KG1 (cell line): ENCODE measurements around the gene SETD2.

Source experiments
- DNase-seq: peaks from one replicate; lab custom pipeline; 2025; lab: John Stamatoyannopoulos, UW

Gene SETD2

DNA sequence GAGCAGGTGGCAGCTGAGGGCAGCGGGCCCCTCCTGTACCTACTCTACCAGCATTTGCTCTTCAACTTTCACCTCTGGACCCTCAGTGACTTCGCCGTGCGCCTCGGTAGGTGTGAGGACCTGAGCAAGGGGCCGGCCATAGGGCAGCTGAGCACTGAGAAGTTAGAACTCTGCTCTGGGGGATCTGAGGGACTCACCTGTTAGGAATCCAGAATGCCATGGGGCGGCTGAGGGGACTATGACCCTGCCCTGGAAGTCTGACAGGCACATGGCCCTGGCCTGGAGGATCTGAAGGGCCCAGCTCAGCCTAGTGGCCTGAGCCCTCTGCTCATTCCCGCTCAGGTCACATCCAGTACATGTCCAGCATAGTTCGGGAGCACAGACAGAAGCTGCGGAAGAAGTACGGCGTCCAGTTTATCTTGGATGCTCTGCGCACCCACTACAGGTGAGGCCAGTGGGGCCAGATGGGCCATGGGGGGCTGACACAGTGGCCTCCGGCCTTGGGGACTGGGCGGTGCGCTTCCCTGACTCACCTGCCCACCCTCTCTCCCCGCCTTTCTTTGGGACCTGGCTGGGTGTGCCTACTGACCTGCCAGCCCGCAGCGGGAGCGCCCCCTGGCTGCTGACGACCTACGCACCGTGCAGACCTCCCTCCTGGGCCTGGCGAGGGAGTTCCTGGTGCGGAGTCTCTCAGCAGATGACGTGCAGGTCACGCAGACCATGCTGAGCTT is 165.6 kb downstream of the SETD2 start:
- no peak for DNase-seq

GRCh38 chr3:46997453-46998091 is 166.3 kb downstream of the SETD2 start:
- no peak for DNase-seq

DNA sequence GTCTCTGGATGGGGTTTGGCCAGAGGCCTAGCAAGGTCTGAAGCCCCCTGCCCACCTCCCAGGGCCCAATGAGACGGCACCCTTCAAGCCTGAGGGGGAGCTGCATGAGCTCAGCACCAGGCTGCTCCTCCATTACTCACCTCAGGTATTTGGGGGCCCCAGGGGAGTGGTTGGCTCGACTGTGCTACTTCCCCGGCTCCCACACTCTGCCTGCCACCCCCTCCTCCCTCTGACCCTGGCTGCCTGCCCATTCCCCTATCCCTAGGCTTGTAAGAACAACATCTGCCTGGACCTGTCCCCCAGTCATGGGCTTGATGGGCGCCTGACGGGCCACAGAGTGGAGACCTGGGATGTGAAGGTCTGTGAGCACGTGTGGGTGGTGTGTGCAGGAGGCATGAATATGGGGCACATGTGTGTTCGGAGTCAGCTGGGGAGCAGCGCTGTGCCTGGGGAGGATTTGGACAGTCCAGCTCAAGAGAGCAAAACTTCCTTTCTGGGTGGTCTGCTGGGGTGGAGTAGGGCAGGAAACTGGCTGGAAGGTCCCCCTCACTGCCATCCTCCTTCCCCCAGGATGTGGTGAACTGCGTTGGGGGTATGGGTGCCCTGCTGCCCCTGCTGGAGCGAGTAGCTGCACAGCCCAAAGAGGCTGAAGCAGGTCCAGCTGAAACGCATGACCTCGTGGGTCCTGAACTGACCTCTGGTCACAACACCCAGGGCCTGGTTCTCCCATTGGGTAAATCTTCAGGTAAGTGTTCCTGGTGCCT is 167.0 kb downstream of the SETD2 start:
- no peak for DNase-seq

- no peak for DNase-seq
Measured at GRCh38 chr3:46995901-46996562, 167.9 kb downstream of the SETD2 start.

DNA sequence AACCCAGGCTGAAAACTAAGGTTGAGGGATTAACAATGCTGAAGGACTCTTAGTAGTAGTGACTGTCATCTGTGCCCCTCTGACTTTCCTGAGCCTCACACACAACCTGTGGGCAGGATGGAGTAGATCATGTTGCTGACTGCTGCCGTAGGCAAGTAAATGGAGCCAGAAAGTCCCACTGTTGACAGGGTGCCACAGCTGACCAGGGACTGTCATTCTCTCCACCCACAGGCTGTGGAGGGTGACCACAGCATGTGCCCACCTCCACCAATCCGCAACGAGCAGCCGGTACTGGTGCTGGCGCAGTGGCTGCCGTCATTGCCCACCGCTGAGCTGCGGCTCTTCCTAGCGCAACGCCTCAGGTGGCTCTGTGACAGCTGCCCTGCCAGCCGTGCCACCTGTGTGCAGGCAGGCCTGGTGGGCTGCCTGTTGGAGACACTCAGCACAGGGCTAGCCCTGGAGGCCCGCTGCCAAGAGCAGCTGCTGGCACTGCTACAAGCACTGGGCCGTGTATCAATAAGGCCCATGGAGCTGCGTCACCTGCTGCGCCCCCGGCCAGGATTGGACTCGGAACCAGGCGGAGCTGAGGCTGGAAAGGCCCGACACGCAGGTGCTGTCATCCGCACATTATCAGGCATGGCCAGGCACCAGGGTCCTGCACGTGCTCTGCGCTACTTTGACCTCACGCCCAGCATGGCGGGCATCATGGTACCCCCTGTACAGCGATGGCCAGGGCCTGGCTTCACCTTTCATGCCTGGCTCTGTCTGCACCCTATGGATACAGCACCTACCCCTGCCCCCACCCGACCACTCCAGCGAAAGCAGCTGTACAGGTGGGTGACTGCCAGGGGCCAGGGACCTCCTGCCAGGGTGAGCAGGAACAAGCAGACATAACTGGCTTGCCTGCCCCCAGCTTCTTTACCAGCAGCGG is 168.8 kb downstream of the SETD2 start:
- DNase-seq, result no peak

DNA sequence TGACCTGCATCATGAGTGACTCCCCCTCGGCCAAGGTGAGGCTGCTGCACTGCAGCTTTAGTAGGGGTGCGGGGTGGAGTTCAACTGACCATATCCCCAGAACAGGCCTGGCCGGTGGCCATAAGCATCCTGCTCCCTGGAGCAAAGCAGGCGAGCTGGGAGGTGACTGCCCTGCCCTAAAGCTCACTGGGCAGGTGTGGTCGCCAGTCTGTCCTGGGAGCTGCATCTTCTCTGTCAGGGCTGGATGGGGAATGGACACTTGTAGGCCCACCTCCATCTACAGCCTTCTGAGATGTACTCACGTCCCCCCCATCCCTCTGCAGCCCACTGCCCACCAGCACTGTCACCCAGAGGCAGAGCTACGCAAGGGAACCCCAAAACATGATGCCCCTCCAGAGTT is 169.9 kb downstream of the SETD2 start:
- DNase-seq, result no peak

DNA sequence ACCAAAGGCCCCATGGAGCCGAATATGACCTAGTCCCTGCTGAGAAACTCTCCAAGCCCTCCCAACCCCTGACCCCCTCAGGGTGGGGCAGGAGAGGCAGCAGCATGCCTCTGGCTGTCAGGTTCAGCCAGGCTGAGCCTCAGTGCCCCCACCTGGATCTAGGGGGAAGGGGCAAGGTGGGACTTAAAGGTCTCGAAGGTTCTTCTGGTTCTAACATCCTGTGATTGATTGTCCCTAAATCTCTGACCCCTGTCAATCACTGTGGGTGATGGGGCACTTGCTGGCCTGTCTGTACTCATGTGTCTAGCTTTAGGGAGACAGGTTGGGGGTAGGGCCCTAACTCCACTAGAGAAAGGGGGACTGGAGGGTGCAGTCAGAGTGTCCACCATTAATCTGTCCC is 170.6 kb downstream of the SETD2 start:
- DNase-seq, result no peak

DNA sequence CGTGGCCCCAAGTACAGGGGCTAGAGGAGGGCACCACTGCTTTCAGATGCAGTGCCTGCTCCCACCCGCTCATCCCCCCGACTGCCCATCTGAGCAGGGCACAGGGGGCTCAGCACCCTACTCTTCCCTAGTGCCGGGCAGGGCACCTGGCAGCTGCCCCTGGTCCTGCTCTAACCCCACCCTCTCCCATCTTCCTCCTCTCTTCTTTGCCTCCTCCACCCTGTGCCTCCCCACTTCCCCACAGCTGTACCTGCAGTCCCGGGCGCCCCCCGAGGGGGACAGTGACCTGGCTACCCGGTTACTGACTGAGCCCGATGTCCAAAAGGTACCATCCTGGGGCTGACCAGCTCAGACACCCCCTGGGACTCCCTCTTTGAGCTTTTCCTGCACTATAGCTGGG is 171.7 kb downstream of the SETD2 start:
- no peak for DNase-seq

GRCh38 chr3:46991406-46992165 is 172.3 kb downstream of the SETD2 start:
- no peak for DNase-seq

GRCh38 chr3:46990573-46991374 is 173.1 kb downstream of the SETD2 start:
- no peak for DNase-seq

- DNase-seq, result no peak
Measured at GRCh38 chr3:46989146-46989810, 174.6 kb downstream of the SETD2 start.

GRCh38 chr3:46988616-46989015 is 175.3 kb downstream of the SETD2 start:
- DNase-seq, result no peak

- DNase-seq, result peak; percentile 75
Measured at GRCh38 chr3:46987743-46988401, 176.0 kb downstream of the SETD2 start.

- no peak for DNase-seq
Measured at GRCh38 chr3:46987319-46987742, 176.6 kb downstream of the SETD2 start.

GRCh38 chr3:46986782-46987310 is 177.1 kb downstream of the SETD2 start:
- no peak for DNase-seq

DNA sequence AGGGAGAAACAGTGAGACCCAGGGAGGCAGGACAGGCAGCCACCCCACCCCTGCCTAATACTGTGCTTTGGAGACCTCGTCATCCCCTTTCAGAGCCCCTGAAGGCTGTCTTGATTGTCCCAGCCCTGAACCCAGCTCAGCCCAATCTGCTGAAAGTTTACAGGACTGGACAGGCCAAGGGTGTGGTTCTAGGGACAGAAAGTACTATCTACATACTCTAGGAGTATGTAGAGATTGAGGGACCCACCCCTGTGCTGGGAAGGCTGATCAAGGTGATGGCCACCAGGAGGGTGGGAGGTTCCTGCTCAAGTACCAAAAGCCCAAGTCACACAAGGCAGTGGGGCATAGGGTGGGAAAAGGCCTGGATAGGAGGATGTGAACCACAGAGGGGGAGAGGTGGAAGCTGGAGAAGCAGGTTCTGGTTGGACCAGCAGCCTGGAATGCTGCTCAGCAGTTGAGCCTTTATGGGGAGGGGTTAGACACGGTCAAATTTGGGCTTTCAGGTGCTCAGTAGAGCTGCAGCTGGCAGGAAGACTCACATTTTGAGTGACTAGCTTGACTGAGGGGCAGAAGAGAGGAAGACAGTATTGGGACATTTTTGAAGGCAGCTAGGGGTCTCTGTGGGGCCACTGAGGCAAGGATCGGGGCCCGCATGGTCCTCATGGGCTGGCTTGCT is 177.7 kb downstream of the SETD2 start:
- peak; percentile 12 for DNase-seq

GRCh38 chr3:46985588-46985987 is 178.3 kb downstream of the SETD2 start:
- DNase-seq, result no peak
